Measurements from ENCODE around the gene MORC1.

MORC1 gene

DNA sequence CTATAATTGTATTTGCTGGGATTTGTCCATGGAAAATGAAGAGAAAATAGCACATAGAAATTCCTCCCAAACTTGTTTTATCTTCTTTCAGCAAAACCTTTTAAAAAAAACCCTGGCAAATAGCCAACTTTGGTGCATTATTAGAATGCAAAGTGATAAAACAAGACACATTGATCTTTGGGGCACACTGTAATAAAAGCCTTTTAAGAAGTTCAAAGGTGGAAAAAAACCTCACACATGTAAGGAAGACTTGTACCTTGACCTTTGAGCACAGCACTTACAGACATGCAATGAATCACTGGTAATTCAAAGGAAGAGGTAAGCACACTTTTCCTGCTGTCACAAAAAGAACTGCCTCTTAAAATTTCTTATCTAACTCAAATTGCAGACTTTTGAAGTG lies 8.0 kb upstream of the MORC1 start:
- DNase-seq (ENCODE audit: low read depth, low spot score) = no peak

DNA sequence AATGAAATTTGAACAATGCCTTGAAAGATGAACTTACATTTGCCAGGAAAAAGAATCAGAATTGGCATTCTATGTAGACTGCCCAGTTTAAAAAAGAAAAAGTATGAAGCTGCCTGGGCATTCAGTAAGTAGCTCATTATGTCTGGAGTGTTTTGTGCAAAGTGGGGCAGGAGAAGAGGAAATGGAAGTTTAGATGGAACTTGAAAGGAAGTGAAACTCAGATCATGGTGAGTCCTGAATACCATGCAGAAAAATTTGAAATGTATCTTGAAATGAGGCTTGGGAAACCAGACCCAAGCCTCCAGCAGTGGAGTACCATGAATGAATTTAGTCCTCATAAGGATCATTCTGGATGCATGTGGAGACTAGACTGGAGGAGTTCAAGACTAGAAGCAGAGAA lies 4.8 kb upstream of the MORC1 start:
- no peaks in the 10 kb centered on the region for H3K36me3 ChIP-seq (ENCODE audit: insufficient read depth, insufficient read length, low read length)
- H3K9me3 ChIP-seq (ENCODE audit: insufficient read depth, low read length) = no peaks in the 10 kb centered on the region
- TF ChIP-seq ZNF274 (IDR thresholded peaks at IDR 0.05; ENCODE audit: low read depth, low read length) = no peak
- TF ChIP-seq YY1 (IDR thresholded peaks at IDR 0.05; ENCODE audit: insufficient read depth, insufficient read length) = no peak
- no peak for TF ChIP-seq SUZ12 (IDR thresholded peaks at IDR 0.05; ENCODE audit: extremely low read depth, insufficient read depth, insufficient read length)
- H3K4me3 ChIP-seq (ENCODE audit: insufficient read length, low read depth) = no peak overlapping the region
- no peak for DNase-seq (ENCODE audit: low read depth, low spot score)
- H3K27me3 ChIP-seq (ENCODE audit: insufficient read depth, insufficient read length) = no peaks in the 10 kb centered on the region
- no peaks in the 10 kb centered on the region for H3K4me1 ChIP-seq (ENCODE audit: insufficient read depth, insufficient read length)
- no peak overlapping the region for H3K9ac ChIP-seq (ENCODE audit: insufficient read length, low read depth)

More for the DNA sequence above, 8.0 kb upstream of the MORC1 start:
- no peak for TF ChIP-seq YY1 (IDR thresholded peaks at IDR 0.05; ENCODE audit: insufficient read depth, insufficient read length)
- TF ChIP-seq ZNF274 (IDR thresholded peaks at IDR 0.05; ENCODE audit: low read depth, low read length) = no peak
- TF ChIP-seq SUZ12 (IDR thresholded peaks at IDR 0.05; ENCODE audit: extremely low read depth, insufficient read depth, insufficient read length) = no peak
- Histone ChIP-seq H3K9ac (ENCODE audit: insufficient read length, low read depth) (no peak overlapping the region), H3K36me3 (ENCODE audit: insufficient read depth, insufficient read length, low read length) (no peaks in the 10 kb centered on the region), H3K27me3 (ENCODE audit: insufficient read depth, insufficient read length) (no peaks in the 10 kb centered on the region), H3K4me1 (ENCODE audit: insufficient read depth, insufficient read length) (no peaks in the 10 kb centered on the region), H3K9me3 (ENCODE audit: insufficient read depth, low read length) (no peaks in the 10 kb centered on the region), H3K4me3 (ENCODE audit: insufficient read length, low read depth) (no peak overlapping the region)

DNA sequence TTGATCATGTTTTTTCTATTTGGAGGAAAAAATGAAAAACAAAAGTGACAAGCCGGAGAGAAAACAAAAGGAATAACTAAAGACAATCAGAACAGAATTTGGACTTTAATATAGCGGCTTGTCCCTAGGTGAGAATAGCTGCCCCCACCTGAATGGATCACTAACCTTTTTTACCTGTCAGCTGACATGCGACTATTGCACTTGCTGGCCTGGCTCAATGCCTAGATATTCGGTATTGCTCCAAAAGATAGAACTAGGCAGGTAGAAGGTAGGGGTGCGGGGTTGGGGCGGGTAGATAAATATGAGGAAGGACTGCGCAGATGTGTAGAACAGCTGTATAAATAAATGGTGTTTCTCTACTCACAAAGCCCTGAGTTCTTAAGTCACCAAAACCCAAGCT lies 650 bp upstream of the MORC1 start:
- no peaks in the 10 kb centered on the region for H3K36me3 ChIP-seq (ENCODE audit: insufficient read depth, insufficient read length, low read length)
- no peak overlapping the region for H3K4me3 ChIP-seq (ENCODE audit: insufficient read length, low read depth)
- H3K9me3 ChIP-seq (ENCODE audit: insufficient read depth, low read length) = no peaks in the 10 kb centered on the region
- no peaks in the 10 kb centered on the region for H3K27me3 ChIP-seq (ENCODE audit: insufficient read depth, insufficient read length)
- H3K9ac ChIP-seq (ENCODE audit: insufficient read length, low read depth) = no peak overlapping the region
- TF ChIP-seq SUZ12 (IDR thresholded peaks at IDR 0.05; ENCODE audit: extremely low read depth, insufficient read depth, insufficient read length) (no peak), YY1 (IDR thresholded peaks at IDR 0.05; ENCODE audit: insufficient read depth, insufficient read length) (no peak), ZNF274 (IDR thresholded peaks at IDR 0.05; ENCODE audit: low read depth, low read length) (no peak)
- no peak for DNase-seq (ENCODE audit: low read depth, low spot score)
- no peaks in the 10 kb centered on the region for H3K4me1 ChIP-seq (ENCODE audit: insufficient read depth, insufficient read length)

DNA sequence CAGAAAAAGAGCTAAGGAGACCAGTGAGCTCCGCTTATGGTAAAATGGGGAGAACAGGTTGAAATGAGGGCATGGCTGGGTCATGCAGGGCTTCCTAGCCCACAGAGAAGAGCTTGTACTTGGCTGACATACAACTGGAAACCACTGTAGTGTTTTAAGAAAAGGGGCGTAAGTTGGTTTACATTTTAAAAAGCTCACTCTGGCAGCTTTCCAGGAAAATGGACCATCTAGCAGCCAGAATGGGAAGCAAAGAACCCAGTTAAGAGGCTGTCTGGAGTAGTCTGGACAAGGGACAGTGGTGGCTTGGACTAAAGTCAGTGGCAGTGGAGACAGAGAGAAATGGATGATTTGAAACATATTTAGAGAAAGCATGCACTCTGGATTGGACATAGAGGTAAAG lies 1.9 kb downstream of the MORC1 start:
- Histone ChIP-seq H3K9ac (ENCODE audit: insufficient read length, low read depth) (no peak overlapping the region), H3K4me3 (ENCODE audit: insufficient read length, low read depth) (no peak overlapping the region), H3K36me3 (ENCODE audit: insufficient read depth, insufficient read length, low read length) (no peaks in the 10 kb centered on the region), H3K9me3 (ENCODE audit: insufficient read depth, low read length) (no peaks in the 10 kb centered on the region), H3K27me3 (ENCODE audit: insufficient read depth, insufficient read length) (no peaks in the 10 kb centered on the region), H3K4me1 (ENCODE audit: insufficient read depth, insufficient read length) (no peaks in the 10 kb centered on the region)
- TF ChIP-seq YY1 (IDR thresholded peaks at IDR 0.05; ENCODE audit: insufficient read depth, insufficient read length) (no peak), SUZ12 (IDR thresholded peaks at IDR 0.05; ENCODE audit: extremely low read depth, insufficient read depth, insufficient read length) (no peak), ZNF274 (IDR thresholded peaks at IDR 0.05; ENCODE audit: low read depth, low read length) (no peak)
- no peak for DNase-seq (ENCODE audit: low read depth, low spot score)

DNA sequence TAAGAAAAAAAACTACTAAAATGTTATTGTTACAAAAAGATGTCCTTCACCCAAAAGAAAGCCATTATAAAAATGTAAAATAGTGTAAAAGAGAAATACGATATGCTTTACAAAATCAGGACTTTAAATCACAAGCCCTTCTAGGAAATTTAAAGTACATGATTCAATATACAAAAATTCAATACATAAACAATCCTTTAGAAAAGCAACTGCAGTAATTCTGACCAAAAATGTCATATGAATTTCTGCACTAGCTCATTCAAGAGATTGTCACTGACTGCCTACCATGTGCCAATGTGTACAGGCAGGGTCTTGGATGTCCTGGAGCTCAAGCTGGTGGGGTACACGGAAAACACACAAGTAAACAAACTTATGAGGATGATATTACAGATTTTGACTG lies 2.5 kb downstream of the MORC1 start:
- no peaks in the 10 kb centered on the region for H3K36me3 ChIP-seq (ENCODE audit: insufficient read depth, insufficient read length, low read length)
- H3K27me3 ChIP-seq (ENCODE audit: insufficient read depth, insufficient read length) = no peaks in the 10 kb centered on the region
- H3K9me3 ChIP-seq (ENCODE audit: insufficient read depth, low read length) = no peaks in the 10 kb centered on the region
- TF ChIP-seq ZNF274 (IDR thresholded peaks at IDR 0.05; ENCODE audit: low read depth, low read length) (no peak), YY1 (IDR thresholded peaks at IDR 0.05; ENCODE audit: insufficient read depth, insufficient read length) (no peak), SUZ12 (IDR thresholded peaks at IDR 0.05; ENCODE audit: extremely low read depth, insufficient read depth, insufficient read length) (no peak)
- DNase-seq (ENCODE audit: low read depth, low spot score) = no peak
- H3K9ac ChIP-seq (ENCODE audit: insufficient read length, low read depth) = no peak overlapping the region
- H3K4me1 ChIP-seq (ENCODE audit: insufficient read depth, insufficient read length) = no peaks in the 10 kb centered on the region
- H3K4me3 ChIP-seq (ENCODE audit: insufficient read length, low read depth) = no peak overlapping the region

DNA sequence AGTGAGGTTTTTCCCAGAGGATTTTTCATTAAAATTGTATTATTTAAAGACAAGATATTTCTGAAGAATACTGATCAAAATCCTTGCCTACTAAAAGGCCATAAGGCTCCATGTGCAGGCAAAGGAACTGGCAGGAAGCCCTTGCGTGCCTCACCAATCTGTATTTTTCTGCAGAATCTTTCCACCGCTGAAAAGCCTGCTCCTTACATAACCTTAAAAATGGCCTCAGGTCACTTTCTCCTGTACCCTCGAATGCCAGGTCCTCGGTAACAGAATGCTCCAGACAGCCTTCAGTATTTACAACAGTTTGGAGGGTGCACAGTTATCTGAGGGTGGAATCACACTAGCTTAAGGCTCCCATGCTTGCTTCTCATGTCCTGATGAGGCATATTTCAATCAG lies 3.2 kb downstream of the MORC1 start:
- no peak for DNase-seq (ENCODE audit: low read depth, low spot score)
- no peaks in the 10 kb centered on the region for H3K27me3 ChIP-seq (ENCODE audit: insufficient read depth, insufficient read length)
- no peak overlapping the region for H3K9ac ChIP-seq (ENCODE audit: insufficient read length, low read depth)
- TF ChIP-seq SUZ12 (IDR thresholded peaks at IDR 0.05; ENCODE audit: extremely low read depth, insufficient read depth, insufficient read length) (no peak), YY1 (IDR thresholded peaks at IDR 0.05; ENCODE audit: insufficient read depth, insufficient read length) (no peak), ZNF274 (IDR thresholded peaks at IDR 0.05; ENCODE audit: low read depth, low read length) (no peak)
- H3K4me1 ChIP-seq (ENCODE audit: insufficient read depth, insufficient read length) = no peaks in the 10 kb centered on the region
- no peak overlapping the region for H3K4me3 ChIP-seq (ENCODE audit: insufficient read length, low read depth)
- no peaks in the 10 kb centered on the region for H3K36me3 ChIP-seq (ENCODE audit: insufficient read depth, insufficient read length, low read length)
- no peaks in the 10 kb centered on the region for H3K9me3 ChIP-seq (ENCODE audit: insufficient read depth, low read length)

DNA sequence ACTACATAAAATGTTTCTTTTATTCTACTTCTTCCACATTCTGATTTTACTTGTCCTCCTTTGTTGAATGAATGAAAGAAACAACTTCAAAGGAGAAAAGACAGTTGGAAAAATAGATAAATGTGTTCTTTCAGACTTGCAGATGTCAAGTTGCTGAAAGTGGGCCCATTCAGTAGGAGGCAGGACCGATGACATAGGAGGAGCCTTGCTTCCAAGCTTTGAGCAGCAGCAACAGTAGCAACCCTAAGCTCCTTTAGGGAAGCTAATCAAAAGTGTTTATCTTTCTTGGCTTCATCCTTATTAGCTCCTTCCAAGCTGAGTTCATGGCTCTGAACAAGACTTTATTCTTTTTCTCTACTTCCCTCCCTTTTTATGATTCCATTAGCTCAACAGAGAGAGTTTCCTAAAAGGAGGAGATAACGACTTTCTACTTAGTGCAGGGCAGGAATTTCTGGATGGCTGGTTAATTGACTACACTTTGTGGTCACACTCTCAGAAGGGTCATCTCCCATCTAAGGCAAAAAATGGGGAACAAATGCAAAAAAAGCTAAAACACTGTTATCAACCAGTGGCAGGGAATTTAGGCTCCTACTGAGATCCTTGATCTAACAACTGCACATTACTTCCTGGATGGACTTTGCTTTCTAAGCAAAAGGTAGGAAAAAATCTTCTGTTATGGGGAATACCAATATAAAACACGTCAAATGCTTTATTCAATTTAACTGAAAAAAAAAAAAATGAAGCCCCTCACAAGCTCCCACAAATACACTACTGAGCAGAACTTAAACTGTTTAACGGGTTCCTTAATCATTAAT lies 4.8 kb downstream of the MORC1 start:
- H3K9ac ChIP-seq (ENCODE audit: insufficient read length, low read depth) = no peak overlapping the region
- H3K27me3 ChIP-seq (ENCODE audit: insufficient read depth, insufficient read length) = no peaks in the 10 kb centered on the region
- DNase-seq (ENCODE audit: low read depth, low spot score) = no peak
- no peaks in the 10 kb centered on the region for H3K36me3 ChIP-seq (ENCODE audit: insufficient read depth, insufficient read length, low read length)
- no peak overlapping the region for H3K4me3 ChIP-seq (ENCODE audit: insufficient read length, low read depth)
- H3K9me3 ChIP-seq (ENCODE audit: insufficient read depth, low read length) = no peaks in the 10 kb centered on the region
- TF ChIP-seq SUZ12 (IDR thresholded peaks at IDR 0.05; ENCODE audit: extremely low read depth, insufficient read depth, insufficient read length) (no peak), ZNF274 (IDR thresholded peaks at IDR 0.05; ENCODE audit: low read depth, low read length) (no peak), YY1 (IDR thresholded peaks at IDR 0.05; ENCODE audit: insufficient read depth, insufficient read length) (no peak)
- no peaks in the 10 kb centered on the region for H3K4me1 ChIP-seq (ENCODE audit: insufficient read depth, insufficient read length)
